ENCODE data around the gene KCNQ5. TPM values are rescaled to one million over a fixed set of nuclear protein-coding genes. Genes with fewer than 3 reads are reported as not detected.

The KCNQ5 gene
- total RNA-seq, 1 donor from 2014 or later: 10.1 TPM

DNA sequence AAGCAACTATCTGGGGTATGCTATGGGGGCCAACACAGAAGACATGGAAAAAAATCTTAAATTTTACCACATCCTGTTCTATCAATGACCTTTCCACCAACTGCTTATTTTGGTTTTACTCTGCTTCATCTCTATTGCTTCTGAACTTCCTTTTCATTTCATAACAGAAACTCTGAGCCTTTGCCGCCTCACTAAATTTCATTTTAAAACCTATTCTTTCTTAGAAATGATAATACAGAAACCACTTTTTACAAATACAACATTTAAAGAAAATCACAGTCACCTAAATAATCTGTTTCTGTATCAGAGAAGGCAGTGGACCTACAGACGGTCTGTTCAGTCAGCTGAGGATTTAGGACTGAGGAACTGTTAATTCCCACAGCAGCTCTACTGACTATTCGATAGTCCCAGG lies 117.5 kb downstream of the KCNQ5 start:
- POLR2A ChIA-PET: interaction anchor here (1.9 kb wide), 1 partner anchor 117 kb away, joined by 6 read pairs; the partner anchor contains the start of gene KCNQ5
- no peaks in the 10 kb centered on the region for H3K9me3 Mint-ChIP-seq
- H3K27me3 Mint-ChIP-seq: no peaks in the 10 kb centered on the region
- no peaks in the 10 kb centered on the region for H3K36me3 Mint-ChIP-seq (ENCODE audit: low read depth)
- peak overlapping the region; percentile 65 for H3K4me3 Mint-ChIP-seq
- TF ChIP-seq, protein P1, sequence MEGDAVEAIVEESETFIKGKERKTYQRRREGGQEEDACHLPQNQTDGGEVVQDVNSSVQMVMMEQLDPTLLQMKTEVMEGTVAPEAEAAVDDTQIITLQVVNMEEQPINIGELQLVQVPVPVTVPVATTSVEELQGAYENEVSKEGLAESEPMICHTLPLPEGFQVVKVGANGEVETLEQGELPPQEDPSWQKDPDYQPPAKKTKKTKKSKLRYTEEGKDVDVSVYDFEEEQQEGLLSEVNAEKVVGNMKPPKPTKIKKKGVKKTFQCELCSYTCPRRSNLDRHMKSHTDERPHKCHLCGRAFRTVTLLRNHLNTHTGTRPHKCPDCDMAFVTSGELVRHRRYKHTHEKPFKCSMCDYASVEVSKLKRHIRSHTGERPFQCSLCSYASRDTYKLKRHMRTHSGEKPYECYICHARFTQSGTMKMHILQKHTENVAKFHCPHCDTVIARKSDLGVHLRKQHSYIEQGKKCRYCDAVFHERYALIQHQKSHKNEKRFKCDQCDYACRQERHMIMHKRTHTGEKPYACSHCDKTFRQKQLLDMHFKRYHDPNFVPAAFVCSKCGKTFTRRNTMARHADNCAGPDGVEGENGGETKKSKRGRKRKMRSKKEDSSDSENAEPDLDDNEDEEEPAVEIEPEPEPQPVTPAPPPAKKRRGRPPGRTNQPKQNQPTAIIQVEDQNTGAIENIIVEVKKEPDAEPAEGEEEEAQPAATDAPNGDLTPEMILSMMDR (IDR thresholded peaks at IDR 0.05): no peak
- CTCF ChIA-PET: no interaction called here
- ATAC-seq (ENCODE audit: low read depth) (peak; percentile 59), DNase-seq (no peak)
- H3K4me1 Mint-ChIP-seq: peaks cover 34% of the 10 kb centered on the region
- intact Hi-C loops (cut with micrococcal nuclease): no loop called here
- peak overlapping the region; percentile 61 for H3K27ac Mint-ChIP-seq

- Mint-ChIP-seq H3K27me3 (no peaks in the 10 kb centered on the region), H3K4me1 (peaks cover 34% of the 10 kb centered on the region), H3K27ac (peak overlapping the region; percentile 37), H3K36me3 (ENCODE audit: low read depth) (no peaks in the 10 kb centered on the region), H3K4me3 (peak overlapping the region; percentile 11), H3K9me3 (no peaks in the 10 kb centered on the region)
- POLR2A ChIA-PET: interaction anchor here (1.9 kb wide), 1 partner anchor 118 kb away, joined by 6 read pairs; the partner anchor contains the start of gene KCNQ5
- CTCF ChIA-PET: no interaction called here
- intact Hi-C loops (cut with micrococcal nuclease): loop anchor here (1.0 to 2.0 kb wide), 2 partner anchors 16 to 117 kb away; partner anchors contain the start of gene KCNQ5
- DNase-seq (no peak), ATAC-seq (ENCODE audit: low read depth) (peak; percentile 84)
- TF ChIP-seq, protein P1 (IDR thresholded peaks at IDR 0.05): no peak
These were observed 118.3 kb downstream of the KCNQ5 start for GRCh38 chr6:72740135-72740534.

GRCh38 chr6:72741083-72741482 lies 119.2 kb downstream of the KCNQ5 start:
- Mint-ChIP-seq H3K9me3 (no peaks in the 10 kb centered on the region), H3K27me3 (no peaks in the 10 kb centered on the region), H3K4me3 (no peak overlapping the region), H3K36me3 (ENCODE audit: low read depth) (no peaks in the 10 kb centered on the region), H3K4me1 (peaks cover 34% of the 10 kb centered on the region), H3K27ac (no peak overlapping the region)
- TF ChIP-seq, protein P1 (IDR thresholded peaks at IDR 0.05): no peak
- intact Hi-C loops (cut with micrococcal nuclease): loop anchor here (2.0 kb wide), 1 partner anchor 118 kb away; the partner anchor contains the start of gene KCNQ5
- ChIA-PET POLR2A (interaction anchor here (0.6 kb wide), 1 partner anchor 709 kb away, joined by 4 read pairs; no protein-coding TSS in a partner anchor), CTCF (interaction anchor here (0.9 kb wide), 1 partner anchor 10 kb away, joined by 3 read pairs; no protein-coding TSS in a partner anchor)
- DNase-seq: no peak
- ATAC-seq (ENCODE audit: low read depth): no peak

GRCh38 chr6:72742001-72742673 lies 120.3 kb downstream of the KCNQ5 start:
- Mint-ChIP-seq H3K4me3 (no peak overlapping the region), H3K27me3 (no peaks in the 10 kb centered on the region), H3K27ac (no peak overlapping the region), H3K36me3 (ENCODE audit: low read depth) (no peaks in the 10 kb centered on the region), H3K4me1 (peaks cover 34% of the 10 kb centered on the region), H3K9me3 (no peaks in the 10 kb centered on the region)
- no peak for DNase-seq
- CTCF ChIA-PET: interaction anchor here (1.3 kb wide), 1 partner anchor 126 kb away, joined by 3 read pairs; no protein-coding TSS in a partner anchor
- ATAC-seq (ENCODE audit: low read depth): no peak
- intact Hi-C loops (cut with micrococcal nuclease): no loop called here
- TF ChIP-seq, protein P1 (IDR thresholded peaks at IDR 0.05): no peak
- POLR2A ChIA-PET: interaction anchor here (0.6 kb wide), 1 partner anchor 445 kb away, joined by 3 read pairs; no protein-coding TSS in a partner anchor

DNA sequence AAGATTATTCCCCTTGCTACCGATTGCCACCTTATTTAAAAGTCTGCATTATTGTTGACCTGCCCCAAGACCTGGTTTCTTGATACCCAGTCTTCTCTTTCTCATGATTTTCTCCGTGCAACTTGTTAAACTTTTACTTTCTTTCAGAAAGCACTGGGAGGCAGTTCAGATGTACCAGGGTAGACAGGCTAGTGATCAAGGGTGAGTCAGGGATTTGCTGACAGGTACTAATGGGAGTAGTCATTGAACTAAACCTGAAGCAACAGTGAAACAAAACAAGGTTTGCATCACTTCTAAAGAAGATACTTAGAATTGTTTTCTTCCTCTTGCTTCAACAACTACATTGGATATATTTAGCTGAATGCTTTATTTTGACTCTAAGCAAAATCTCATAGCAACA lies 124.4 kb downstream of the KCNQ5 start:
- no peaks in the 10 kb centered on the region for H3K27me3 Mint-ChIP-seq
- TF ChIP-seq, protein P1 (IDR thresholded peaks at IDR 0.05): no peak
- H3K4me1 Mint-ChIP-seq: peaks cover 6% of the 10 kb centered on the region
- H3K36me3 Mint-ChIP-seq (ENCODE audit: low read depth): no peaks in the 10 kb centered on the region
- ATAC-seq (ENCODE audit: low read depth) (no peak), DNase-seq (no peak)
- ChIA-PET POLR2A (no interaction called here), CTCF (no interaction called here)
- no peak overlapping the region for H3K4me3 Mint-ChIP-seq
- H3K27ac Mint-ChIP-seq: no peak overlapping the region
- intact Hi-C loops (cut with micrococcal nuclease): no loop called here
- H3K9me3 Mint-ChIP-seq: no peaks in the 10 kb centered on the region

All from activated B cell treated with CpG ODN at 0.5 μM for 24 hours (primary cell).